HG03103 (cell line): ENCODE data around the gene CD180.
A peak's percentile ranks its signal among the peaks of the same experiment; 100 is the strongest.

ENCODE experiments used
- ATAC-seq: cut with Tn5 transposase; IDR thresholded peaks from one replicate; pipeline ENCODE4 v1.9.1; 2021; ENCODE audit warnings: low read depth; ENCODE audit not compliant: unreplicated experiment

The CD180 gene

DNA sequence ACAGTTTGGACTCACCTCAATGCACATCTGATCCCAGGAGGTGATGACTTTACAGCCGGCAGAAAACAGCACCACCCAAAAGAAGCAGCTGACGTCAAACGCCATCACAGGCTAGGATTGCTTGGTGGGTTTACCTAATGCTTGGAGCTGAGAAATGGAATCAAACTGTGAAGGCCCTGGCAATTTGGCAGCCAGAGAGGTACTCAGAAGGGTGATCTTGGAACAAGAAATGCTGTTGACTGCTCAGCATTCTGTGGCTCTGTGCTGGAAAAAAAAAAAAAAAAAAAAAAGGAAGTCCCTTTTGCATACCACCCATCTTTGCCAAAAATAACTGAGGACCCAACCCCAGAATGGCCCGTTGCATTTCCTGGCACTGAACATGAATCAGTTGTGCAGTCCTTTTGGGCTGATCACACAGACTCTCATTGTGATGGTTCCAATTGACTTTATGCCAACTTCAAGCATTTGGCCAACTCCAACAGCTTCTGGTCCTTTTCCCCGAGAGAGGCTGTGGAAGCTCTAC, at the start of gene CD180:
TSS of gene CD180 (minus strand) at position 263 of the 523 bp plus-strand sequence. CDS start at position 105, 158 bp downstream.
- no peak for ATAC-seq

DNA sequence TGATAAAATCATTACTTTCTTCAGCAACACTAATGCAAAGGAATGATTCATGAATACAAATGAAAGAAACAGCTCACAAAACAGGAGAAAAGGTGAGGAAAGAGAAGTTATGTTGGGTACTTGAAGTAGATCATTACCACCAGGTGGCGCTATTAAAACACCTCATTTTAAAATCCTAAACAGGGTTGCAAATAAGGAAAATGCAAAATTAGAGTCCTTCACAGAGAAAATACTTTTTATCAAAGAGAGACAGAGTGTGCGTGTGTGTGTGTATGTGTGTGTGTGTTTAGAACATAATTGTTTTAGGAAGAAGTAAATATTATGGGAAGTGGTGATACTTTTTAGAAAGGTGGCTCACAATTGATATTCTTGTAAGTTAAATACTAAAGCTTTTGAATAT, 49.5 kb upstream of the CD180 start:
- no peak for ATAC-seq

DNA sequence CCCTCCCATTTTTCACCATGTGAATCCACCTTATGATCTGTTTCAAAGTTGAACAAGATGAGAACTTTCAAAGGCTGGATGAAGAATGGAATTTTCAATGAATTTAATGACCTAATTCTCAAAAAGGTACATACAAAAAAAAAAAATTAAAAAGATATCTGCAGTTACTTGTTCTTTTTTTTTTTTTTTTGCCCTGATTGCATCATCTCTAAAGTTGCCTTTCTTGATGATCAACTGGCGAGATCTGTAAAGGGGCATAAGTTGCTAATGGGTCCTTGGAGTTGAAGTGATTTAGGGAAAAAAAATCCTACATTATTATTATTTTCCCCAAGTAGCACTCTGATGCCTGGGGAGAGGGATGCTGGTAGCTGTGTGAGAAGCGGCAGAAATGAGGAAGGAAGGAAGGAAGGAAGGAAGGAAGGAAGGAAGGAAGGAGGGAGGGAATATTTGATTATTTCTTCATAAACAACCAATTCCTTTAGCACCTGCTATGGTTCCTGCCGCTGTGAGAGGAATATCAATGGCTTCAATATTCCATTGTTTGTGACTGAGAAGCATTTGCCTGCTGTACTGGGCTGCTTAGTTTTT, 48.8 kb upstream of the CD180 start:
- ATAC-seq: no peak

DNA sequence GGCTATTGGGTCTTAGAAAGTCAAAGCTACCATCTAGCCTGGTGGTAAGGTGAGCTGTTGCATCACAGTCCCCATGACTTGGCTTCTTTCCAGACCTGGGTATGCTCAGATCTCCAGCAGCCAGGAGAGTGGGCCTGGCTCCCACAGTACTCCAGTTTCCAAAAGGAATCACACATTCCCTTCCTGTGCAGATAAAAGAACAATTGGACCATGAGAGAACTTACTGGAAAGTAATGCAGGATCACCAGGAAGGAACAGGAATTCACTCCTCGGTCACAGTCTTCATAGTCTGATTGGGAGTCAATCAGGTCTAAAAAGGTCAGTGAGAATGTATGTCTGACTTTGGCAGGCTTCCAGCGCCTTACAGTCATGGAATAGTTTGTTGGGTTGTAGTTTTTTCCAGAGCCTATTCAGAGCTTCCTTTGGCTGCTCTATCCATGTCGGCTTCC, 47.8 kb upstream of the CD180 start:
- no peak for ATAC-seq

DNA sequence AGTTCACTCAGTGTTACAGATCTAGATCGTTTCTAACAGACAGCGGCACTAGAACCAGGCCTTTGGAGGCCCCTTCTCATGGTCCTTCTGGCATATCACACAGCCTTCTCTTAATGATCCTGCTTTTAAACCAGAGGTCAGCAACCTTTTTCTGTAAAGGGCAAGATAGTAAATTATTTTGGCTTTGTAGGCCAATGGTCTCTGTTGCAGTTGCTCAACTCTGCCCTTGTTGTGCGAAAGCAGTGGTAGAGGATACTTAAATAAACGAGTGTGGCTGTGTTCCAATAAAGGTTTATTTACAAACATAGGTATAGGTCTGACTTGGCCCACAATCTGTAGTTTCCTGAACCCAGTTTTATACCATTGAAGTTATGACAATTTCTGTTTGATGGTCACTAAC, 47.3 kb upstream of the CD180 start:
- no peak for ATAC-seq

DNA sequence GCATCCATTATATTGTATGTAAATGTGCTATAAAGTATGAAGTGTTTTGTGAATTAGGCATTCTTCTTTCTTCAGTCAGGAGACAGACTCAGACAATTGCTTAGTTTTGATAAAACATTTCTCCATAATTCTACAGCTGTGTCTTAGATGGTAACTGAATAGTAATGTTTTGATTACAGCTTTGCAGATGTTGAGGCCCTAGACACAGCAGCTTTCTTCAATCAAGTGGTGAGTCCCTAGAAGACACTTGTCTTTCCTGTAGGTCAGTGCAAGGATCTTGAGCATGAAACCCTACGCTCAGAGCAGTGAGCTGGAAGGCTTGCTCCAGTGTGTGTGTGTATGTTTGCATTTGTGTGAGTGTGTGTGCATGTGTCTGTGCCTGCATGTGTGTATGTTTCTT, 46.8 kb upstream of the CD180 start:
- ATAC-seq: no peak

DNA sequence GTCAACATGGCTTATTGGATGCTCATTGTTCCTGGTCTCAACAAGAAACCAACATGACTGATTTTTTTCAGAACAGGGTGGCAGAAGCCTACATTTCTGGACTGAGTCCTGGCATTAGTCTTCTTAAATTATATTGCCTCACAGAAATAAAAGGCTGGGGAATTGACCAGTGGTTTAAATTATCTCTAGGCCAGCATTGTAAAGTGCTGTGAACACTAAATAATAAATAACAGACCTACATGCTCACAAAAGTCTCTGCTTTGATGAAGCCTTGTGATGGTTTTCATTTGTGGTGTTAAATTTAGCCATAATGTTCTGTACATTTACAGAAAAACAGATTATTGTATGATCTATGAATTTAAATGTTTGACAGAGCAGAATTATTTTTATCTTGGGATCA, 44.7 kb upstream of the CD180 start:
- no peak for ATAC-seq

DNA sequence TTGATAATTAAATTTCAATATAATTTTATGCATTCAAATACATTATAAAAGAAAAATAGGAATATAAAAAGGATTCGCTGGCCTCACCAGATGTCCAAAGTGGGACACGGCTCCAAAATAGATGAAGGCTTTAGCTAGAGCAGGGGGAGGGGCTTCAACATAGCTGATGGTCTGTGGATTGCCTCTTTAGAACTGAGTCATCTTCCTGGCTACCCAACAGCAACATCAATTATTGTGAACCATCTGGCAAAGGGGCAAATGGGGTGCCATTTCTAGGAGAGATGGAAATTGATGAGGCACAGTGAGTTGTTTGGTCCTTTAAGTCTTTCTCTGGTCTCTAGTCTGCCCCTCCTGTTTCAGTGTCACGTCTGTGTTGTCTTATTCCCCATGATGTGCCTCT, 44.2 kb upstream of the CD180 start:
- ATAC-seq: no peak

DNA sequence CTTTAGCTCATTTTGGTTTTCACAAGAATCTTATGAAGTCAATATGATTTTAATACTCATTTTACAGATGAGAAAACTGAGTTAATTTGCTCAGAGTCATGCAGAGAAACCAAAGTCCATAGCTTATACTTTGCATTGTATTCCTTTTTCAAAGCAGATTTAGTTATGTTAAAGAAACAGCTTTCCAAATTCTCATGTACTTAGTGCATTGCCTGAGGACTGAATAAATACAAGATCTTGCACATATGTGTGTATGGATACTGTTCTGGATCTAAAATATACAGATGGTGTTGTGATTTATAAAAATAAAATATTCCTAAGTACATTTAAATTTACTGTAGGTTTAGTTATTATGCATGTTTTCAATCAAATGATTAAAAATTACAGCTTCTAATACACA, 43.5 kb upstream of the CD180 start:
- no peak for ATAC-seq

DNA sequence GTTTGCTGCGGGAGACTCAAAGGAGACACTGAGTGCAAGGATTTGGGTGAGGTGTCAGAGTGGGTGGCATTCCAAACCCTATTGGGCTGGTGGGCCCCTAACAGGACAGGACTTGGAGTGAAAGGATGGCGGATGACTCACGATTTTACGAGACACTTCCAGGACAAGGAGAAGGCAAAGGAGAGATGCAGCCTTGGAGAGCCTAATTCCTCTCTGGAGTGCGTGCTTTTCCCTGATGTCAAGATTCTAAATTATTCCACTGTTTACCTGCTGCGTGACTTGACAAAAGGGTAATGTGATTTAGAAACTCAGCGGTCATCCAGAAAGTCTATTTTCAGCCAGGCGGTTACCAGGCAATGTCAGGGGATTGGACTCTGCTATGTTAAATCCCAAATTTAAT, 41.6 kb upstream of the CD180 start:
- ATAC-seq: no peak

DNA sequence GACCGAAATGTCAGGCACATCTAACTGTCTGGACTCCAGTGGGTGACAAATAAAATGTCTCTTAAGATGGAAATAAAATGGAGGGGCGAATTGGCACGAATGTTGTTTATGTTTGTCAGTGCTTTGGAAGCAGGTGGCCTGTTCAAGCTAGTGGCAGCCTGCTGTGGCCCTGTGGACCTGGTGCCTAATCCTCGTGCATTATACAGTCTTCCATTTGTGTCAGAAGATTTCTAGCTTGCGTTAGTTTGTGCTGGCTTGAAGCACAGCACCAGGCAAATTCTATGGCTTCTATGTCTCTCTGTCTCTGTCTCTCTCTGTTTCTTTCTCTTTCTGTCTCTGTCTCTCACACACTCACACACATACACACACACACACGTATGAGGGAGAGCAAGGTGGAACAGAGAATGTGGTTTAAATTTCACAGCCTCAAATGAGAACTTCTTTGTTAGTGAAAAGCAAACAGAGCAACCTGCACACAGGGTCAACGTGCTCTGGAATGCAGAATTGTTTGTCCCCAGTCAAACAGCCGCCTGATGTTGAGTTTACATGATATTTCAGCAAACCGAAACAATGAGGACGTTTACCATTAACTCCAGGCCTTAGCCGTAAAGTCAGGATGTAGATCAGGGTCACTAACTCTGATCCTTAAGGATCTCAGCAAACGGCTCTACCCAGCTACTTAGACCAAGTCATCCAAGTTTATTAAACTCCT, 39.0 kb upstream of the CD180 start:
- ATAC-seq: no peak

DNA sequence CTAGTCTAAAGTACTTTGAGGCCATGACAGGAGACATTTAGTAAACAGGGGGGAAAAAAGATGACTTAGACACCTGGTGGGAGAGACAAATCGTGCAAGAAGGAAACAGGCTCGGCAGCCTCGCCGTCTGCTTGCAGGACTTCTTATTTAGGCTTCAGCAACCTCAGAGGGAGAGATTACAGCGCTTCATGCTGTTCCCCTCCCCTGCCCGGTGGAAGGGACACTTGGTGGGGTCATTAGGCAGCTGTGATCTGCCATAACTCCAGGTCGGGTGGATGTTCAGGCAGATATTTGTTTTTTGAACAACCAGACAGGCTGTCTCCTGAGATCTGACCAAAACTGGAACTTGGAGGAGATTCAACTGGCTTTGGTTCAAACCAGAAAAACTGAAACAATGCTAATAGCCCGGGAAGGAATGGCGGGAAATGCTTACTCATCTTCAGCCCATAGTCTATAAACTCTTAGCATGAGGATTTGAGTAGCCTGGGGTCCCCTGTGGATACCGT, 38.1 kb upstream of the CD180 start:
- no peak for ATAC-seq

DNA sequence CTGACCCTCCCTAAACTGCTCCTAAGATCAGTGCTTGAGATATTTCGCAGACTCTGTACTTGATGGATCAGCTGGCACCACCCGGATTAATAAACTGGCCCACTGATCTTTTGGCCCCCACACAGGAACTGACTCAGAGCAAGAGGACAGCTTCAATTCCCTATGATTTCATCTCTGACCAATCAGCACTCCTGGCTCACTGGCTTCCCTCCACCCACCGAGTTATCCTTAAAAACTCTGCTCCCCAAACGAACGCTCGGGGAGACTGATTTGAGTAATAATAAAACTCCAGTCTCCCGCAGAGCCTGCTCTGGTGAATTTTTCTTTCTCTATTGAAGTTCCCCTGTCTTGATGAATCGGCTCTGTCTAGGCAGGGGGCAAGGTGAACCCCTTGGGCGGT, 36.5 kb upstream of the CD180 start:
- ATAC-seq: no peak

DNA sequence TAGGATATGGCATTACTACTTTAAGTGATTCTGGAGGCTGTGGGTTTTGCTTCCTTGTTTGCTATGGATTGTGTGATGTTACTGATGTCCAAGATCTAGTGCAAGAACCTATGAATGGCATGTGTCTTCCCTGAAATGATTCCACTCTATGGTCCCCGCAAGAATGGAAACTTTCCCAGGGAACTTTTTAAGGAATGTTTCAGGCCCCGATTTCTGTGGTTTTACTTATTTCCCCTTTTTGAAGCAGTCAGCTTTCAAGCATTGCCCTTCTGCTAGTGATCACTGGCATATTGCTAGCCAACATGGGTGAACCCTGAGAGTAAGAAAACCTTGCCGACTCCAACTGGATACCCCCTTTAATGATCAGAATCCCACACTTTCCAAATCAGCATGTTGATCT, 26.6 kb upstream of the CD180 start:
- no peak for ATAC-seq

DNA sequence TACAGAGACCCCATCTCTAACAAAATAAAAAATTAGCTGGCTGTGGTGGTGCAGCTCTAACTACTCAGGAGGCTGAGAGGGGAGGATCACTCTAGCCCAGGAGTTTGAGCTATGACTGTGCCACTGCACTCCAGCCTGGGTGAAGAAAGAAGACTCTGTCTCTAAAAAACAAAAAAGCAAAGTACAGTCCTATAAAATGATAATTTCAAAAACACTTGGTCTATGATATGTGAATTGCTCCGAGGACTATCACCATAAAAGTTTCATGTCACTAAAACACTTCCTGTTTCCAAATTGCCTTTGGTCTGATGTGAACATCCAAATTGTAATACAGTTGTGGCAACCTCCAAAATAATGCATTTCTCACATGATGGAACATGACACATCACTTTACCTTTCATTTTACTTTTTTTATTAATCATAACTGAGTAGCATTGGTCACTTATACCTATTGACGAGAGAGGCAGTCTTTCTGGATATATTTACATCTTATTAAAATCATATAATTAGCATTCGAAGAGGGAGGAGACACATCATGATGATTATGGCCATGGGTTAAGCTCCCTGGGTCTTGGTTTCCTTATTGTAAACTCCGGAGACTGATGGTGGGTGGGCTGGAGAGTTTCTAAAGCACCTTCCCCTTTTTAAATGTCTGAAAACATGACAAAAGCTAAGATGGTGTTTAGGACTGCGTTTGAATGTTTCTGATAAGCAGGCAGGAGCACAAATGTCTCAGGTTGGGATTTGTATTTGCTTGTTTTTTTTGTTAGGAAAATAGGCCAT, 25.8 kb upstream of the CD180 start:
- peak; percentile 33 for ATAC-seq

DNA sequence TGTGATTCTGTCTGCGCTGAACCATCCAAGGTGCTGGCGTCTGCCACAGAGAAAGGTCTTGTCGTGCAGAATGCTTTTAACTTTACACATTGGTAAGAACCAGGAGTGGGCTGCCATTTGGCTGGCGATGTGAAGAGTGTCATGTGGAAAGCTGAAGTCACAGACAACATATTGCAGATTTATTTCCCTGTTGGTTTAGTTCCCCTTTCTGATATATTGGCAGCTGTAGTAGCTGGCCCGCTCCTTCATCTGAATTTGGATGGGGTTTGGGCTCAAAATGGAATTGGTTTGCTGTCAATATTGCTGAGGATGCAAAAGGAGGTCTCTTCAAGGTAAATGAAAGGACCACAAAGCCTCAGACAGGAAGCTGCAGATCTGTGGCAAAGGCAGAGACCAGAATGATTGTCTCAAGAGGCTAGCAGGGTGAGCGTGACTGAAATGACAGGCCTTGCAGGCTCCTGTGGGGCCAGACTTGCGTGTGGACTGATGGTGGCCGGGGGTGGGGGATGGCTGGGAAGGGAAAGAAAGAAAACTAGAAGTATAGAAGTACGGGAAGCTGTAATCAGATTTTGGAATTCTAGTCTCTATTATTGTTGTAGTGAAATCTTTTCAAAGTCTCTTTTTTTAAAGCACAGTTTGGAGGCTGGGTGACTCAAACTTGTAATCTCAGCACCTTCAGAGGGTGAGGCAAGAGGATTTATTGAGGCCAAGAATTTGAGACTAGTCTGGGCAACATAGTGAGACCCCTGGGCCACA, 25.1 kb upstream of the CD180 start:
- peak; percentile 88 for ATAC-seq

DNA sequence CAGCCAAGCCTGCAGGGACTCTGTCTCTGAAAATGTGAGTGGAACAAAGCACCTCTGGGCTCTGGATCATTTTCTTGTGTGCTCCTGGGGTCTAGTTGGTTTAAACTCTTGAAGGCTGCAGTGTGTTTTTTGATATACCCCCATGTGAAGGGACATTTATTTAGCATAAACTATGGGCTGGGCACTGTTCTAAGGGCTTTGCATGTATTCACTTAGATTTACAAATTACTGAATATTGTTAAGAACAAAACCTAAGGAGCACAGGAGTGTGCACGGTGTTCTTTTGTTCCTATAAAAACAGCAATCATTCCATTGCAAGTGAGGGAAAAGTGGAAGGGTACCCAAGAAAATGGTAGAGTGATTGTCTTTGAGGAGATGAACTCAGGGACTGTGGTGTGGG, 20.0 kb upstream of the CD180 start:
- ATAC-seq: no peak

DNA sequence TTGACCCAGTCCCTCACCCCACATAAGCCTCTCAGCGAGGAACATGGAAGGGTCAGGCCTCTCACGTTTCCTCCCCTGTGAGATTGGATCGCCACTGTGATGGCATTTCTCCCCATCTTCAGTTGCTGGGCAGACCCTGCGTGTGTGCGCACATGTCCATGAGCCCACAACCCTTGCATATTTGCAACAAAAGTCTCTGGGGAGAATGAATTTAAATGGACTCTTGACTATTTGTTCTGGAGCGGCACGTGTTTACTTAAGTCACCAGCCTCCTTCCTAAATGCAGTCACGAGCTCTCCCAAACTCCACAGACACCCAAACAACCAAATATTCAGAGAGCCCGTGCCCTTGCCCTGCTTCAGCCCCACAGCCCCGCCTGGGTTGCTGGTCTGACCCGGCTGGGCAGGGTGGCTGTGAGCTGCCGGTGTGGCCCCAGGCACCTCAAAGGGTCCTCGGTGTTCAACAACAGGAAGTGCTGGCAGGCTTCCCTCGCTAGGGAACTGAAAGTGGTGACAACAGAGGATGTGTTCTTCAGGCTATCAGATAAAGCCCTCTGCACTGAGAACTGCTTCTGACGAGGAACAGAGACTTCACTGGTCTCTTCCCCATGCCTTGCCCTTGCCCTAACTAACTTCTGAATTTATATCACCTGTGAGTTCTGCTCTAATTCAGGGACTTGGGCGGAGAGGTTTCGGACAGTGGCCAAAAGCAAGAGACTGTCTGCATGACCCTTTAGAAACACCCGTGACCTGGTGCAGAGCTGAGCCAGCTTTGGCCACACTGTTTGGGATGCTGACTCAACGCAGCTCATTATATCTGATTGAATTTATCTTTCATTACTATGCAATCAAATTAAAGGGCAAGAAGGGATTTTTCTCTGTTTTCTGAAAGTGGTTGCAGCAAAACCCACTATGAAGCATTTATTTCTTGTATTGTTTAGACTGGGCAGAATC, 19.2 kb upstream of the CD180 start:
- ATAC-seq: peak; percentile 99

DNA sequence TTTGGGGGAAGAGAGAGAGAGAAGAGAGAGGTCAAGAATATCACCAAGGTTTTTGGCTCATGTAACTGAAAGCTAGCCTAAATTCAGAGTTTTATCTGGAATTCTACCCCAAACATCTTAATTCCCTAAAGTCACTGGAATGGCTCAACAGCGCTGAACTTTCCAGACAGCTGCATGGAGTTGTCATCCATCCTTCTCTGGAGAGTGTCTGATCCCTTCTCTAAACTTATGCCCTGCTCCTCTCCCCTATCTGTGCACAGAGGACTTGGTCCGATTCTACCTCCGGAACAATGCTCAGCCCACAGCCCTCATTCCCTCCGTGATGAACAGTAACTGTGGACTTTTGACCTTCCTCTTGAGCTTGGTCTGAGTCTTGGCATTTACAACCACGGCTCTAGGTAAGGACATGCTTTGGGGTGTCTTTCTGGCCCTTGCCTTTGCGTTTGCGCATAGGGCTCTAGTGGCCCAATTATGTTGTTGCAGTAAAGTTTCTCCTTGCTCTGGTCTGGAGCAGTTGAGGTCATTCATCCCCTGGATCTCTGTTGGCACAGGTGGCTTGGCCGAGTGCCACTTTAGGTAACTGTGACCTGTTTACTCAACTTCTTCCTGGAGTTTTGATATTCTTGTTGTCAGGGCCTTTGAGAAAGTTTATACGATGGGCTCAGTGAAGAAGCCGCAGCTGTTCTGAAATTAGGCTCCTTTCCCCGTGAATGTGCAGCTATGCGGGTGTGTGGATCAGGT, 18.3 kb upstream of the CD180 start:
- no peak for ATAC-seq
